Tibial nerve (tissue), 4 donors: ENCODE measurements around the gene RACK1.

ENCODE experiments used
- EP300 ChIP-seq, 2 donors: sonication (generic); formaldehyde crosslinking; IDR thresholded peaks; one replicate each; pipeline ENCODE4 v1.6.1; 2017; ENCODE audit warnings: antibody characterized with exemption in 2 of 2, mild to moderate bottlenecking in 1 of 2
- POLR2A ChIP-seq, 2 donors: fragments of 450-650 bp; IDR thresholded peaks; one replicate each; pipeline ENCODE4 v1.6.1; 2017; ENCODE audit warnings: antibody characterized with exemption in 2 of 2, mild to moderate bottlenecking in 2 of 2, moderate library complexity in 2 of 2
- TF ChIP-seq, protein P1 (sequence below), 5 experiments: fragments of 200-600 bp in 3 of 5; fragments of 450-650 bp in 2 of 5; sonication (generic) in 3 of 5; IDR thresholded peaks; one replicate each; pipeline ENCODE4 v1.5.1; 2016 to 2019; ENCODE audit warnings: antibody characterized with exemption in 5 of 5, mild to moderate bottlenecking in 3 of 5, moderate library complexity in 2 of 5

DNA sequence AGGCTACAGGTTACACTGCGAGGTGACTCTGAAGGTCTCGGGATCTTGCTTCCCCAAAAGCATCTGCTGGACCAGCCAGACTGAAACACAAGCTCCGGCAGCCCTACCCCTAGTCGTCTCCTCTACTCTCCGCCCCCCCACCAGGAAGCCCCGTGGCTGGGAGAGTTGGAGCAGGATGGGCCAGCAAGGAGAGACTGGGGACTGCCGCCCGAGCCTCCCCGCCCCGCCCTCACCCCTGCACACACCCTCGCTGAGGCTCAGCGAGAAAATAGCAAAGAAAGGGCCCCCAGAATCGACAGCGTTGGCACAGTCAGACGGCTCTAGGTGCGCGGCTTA is 40.0 kb downstream of the RACK1 start:
- TF ChIP-seq, protein P1, sequence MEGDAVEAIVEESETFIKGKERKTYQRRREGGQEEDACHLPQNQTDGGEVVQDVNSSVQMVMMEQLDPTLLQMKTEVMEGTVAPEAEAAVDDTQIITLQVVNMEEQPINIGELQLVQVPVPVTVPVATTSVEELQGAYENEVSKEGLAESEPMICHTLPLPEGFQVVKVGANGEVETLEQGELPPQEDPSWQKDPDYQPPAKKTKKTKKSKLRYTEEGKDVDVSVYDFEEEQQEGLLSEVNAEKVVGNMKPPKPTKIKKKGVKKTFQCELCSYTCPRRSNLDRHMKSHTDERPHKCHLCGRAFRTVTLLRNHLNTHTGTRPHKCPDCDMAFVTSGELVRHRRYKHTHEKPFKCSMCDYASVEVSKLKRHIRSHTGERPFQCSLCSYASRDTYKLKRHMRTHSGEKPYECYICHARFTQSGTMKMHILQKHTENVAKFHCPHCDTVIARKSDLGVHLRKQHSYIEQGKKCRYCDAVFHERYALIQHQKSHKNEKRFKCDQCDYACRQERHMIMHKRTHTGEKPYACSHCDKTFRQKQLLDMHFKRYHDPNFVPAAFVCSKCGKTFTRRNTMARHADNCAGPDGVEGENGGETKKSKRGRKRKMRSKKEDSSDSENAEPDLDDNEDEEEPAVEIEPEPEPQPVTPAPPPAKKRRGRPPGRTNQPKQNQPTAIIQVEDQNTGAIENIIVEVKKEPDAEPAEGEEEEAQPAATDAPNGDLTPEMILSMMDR (IDR thresholded peaks at IDR 0.05): no peak
- TF ChIP-seq EP300 (IDR thresholded peaks at IDR 0.05) (no peak), POLR2A (IDR thresholded peaks at IDR 0.05) (no peak)
